AG09319 (cell line): ENCODE measurements around the gene CERS1.

ENCODE experiments used
- DNase-seq: peaks from one replicate; pipeline ENCODE4 v3.0.0-alpha.2; 2010; ENCODE audit warnings: low read depth; ENCODE audit errors: extremely low read depth
- TF ChIP-seq, protein P1 (sequence below): IDR thresholded peaks from 2 replicates; pipeline ENCODE4 v1.5.1; 2011; ENCODE audit warnings: low read depth, mild to moderate bottlenecking, inconsistent platforms, low read length, moderate library complexity

The CERS1 gene

DNA sequence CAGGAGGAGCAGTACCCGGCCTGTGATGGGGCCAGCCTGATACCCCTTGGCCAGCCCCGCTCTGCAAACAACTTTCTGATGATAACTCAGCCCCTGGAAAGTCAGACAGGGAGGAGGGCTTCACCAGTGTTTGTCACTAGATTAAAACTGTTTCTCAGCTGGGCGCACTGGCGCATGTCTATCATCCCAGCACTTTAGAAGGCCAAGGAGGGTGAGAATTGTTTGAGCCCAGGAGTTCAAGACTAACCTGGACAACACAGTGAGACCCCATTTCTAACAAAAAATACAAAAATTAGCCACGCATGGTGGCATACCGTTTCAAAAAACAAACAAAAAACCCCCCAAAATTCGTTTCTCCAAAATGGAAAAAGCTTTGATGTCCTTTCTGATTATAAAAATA is 5.5 kb upstream of the CERS1 start:
- TF ChIP-seq, protein P1, sequence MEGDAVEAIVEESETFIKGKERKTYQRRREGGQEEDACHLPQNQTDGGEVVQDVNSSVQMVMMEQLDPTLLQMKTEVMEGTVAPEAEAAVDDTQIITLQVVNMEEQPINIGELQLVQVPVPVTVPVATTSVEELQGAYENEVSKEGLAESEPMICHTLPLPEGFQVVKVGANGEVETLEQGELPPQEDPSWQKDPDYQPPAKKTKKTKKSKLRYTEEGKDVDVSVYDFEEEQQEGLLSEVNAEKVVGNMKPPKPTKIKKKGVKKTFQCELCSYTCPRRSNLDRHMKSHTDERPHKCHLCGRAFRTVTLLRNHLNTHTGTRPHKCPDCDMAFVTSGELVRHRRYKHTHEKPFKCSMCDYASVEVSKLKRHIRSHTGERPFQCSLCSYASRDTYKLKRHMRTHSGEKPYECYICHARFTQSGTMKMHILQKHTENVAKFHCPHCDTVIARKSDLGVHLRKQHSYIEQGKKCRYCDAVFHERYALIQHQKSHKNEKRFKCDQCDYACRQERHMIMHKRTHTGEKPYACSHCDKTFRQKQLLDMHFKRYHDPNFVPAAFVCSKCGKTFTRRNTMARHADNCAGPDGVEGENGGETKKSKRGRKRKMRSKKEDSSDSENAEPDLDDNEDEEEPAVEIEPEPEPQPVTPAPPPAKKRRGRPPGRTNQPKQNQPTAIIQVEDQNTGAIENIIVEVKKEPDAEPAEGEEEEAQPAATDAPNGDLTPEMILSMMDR = no peak
- DNase-seq = no peak

DNA sequence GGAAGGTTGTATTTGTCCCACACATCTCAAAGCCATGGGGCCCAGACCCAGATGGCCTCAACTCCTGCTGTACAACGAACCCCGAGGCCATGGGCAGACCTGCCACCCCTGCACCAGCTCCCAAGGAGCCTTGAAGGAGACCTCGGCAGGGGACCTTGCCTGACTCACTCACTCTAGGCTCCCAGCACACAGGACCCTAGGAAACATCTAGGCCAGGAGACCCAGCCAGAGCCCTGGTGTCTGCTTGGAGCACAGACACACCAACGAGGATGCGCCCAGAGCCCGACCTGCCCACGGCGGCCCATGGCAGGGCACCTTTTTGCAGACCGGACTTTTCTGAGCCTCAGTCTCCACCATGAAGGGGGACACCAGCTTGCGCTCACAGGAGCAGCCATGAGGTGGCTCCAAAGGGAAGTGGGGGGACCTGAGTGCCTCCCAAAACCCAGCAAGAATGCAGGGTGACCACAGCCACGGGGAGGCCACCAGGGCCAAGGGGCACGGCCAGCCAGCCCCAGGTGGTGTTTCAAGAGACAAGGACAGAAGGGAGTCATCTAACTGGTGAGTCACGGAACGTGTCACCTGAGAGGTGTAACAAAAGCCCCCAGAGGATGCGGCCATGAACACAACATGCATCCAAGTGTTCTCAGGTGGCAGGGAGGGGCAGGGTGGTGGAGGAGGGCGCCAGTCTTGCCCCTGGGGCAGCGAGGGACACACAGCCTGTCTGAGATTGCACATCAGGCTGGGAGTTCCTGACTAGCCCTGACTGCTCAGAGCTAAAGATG is 4.9 kb upstream of the CERS1 start:
- TF ChIP-seq, protein P1 = no peak
- no peak for DNase-seq

- TF ChIP-seq, protein P1 = no peak
- no peak for DNase-seq
These were observed 3.9 kb upstream of the CERS1 start for GRCh38 chr19:18899624-18900560.

DNA sequence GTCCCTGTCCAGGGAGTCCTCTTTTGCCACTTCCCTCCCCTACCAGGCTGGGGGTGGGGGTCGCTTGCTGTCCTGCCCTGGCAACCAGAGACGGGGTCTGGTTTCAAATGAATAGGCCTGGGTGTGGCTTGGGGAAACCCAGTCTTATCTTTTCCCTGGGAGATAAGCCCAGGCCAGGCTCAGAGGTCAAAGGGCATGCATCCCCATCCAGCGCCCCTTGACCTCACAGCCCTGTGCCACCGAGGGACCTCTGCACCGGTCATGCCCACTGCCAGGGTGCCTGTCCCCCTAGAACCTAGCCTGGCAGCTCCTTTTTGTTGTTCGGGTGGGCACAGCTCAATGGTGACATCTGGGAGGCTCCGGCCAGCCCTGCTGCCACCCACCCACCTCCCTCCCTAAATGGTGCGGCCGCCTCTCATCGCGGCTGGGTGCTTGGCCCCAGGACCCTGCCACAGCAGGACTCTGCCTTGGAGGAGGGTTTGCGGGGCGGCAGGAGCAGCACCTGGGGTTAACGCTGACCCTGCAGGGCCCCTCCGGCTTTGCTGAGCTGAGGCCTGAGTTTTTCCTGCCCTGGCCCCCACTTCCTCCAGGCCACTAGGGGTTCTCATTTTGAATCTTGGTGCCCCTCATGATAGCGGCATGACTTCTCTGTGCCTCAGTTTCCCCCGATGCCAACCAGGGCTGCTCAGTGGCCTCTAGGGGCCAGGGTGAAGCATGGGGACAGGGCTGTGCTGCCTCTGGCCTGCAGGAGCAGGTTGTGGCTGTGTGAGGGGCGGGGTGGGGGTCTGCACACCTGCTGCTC is 2.9 kb upstream of the CERS1 start:
- DNase-seq = no peak
- TF ChIP-seq, protein P1 = no peak

DNA sequence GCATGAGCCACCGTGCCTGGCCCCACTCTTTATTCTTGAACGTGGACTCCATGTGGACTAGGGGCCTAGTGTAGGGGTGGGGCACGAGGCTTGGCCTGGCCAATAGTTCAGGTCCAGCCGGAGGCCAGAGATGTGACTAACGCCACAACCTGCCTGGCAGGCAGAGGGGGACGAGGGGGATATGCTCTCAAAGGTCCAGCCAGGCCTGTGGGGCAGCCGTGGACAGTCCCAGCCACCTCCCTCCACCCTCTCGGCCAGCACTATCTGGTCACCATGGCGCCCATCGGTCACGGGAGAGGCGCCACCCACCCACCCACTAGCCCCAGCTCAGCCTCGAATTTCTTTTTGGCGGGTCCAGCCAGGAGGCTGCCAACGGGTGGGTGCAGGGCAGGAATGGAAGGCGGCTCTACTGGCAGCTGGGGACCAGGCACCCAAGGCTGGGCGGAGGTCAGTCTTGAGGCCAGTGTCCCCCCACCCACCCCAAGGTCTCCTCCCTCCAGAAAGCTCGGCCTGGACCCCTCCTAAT is 2.2 kb upstream of the CERS1 start:
- no peak for DNase-seq
- TF ChIP-seq, protein P1 = no peak

DNA sequence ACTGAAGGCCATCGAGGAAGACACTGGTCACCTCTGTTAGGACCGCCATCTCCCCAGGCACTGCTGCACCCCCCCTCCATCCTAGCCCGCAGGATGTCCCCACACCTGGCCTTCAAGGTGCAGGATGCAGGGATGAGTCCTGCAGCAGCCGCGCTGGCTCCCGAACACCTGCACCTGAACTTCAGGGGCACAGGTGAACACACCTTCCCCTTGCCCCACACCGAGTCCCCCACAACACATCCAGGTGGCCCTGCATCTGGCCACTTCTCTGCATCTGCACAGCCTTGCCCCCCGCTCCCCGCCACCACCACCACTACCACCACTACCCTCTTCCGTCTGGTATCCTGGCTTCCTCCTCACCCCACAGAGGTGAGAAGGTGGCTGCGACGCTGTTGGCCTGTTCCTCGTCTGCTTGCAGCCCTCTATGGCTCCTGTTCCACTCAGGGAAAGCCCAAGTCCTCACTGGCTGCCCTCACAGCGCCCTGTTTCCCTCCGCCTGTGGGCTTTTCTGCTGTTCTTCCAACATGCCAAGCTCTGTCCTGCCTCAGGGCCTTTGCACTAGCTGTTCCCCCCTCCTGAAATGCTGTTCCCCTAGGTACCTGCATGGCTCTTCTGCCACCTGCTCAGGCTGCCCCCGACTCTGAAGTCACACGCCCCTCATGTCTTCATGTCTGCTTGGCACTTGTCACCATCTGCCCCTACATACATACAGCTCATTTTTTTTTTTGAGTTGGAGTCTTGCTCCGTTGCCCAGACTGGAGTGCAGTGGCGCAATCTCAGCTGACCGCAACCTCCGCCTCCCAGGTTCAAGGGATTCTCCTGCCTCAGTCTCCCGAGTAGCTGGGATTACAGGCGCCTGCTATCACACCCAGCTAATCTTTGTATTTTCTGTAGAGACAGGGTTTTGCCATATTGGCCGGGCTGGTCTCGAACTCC is 1.4 kb upstream of the CERS1 start:
- DNase-seq = no peak
- TF ChIP-seq, protein P1 = no peak
